Endodermal cell (in vitro differentiated cells): ENCODE measurements around the gene CRYAA. TPM values are rescaled to one million over a fixed set of nuclear protein-coding genes. Genes with fewer than 3 reads are reported as not detected.

Source experiments
- DNase-seq: peaks from one replicate; pipeline ENCODE4 v3.0.0-alpha.2; 2017
- H3K27ac ChIP-seq: 2 replicates; pipeline ENCODE4 v1.5.1; 2013; ENCODE audit warnings: mild to moderate bottlenecking, low read depth, low read length, moderate library complexity
- H3K27me3 ChIP-seq: 2 replicates; pipeline ENCODE4 v1.6.1; 2013; ENCODE audit warnings: mild to moderate bottlenecking, low read length, moderate library complexity; ENCODE audit not compliant: insufficient read depth, control insufficient read depth, poor library complexity, severe bottlenecking
- H3K36me3 ChIP-seq: 2 replicates; pipeline ENCODE4 v1.7.0; 2013; ENCODE audit warnings: mild to moderate bottlenecking, low read length, moderate library complexity; ENCODE audit not compliant: control insufficient read depth, insufficient read depth
- H3K4me1 ChIP-seq: one replicate; pipeline ENCODE4 v1.7.0; 2013; ENCODE audit warnings: low read length; ENCODE audit not compliant: control insufficient read depth, insufficient read depth
- H3K4me3 ChIP-seq: 2 replicates; pipeline ENCODE4 v1.5.1; 2013; ENCODE audit warnings: mild to moderate bottlenecking, low read length, moderate library complexity
- H3K9ac ChIP-seq: 2 replicates; pipeline ENCODE4 v1.6.1; 2013; ENCODE audit warnings: mild to moderate bottlenecking, low read length, moderate library complexity; ENCODE audit not compliant: poor library complexity, severe bottlenecking; ENCODE audit errors: extremely low read depth
- H3K9me3 ChIP-seq: 2 replicates; pipeline ENCODE4 v1.6.1; 2013; ENCODE audit warnings: mild to moderate bottlenecking, low read length, moderate library complexity; ENCODE audit not compliant: control insufficient read depth
- H3K27ac Mint-ChIP-seq: 2 replicates; pipeline ENCODE4 v1.8.0; 2020; ENCODE audit warnings: mixed read lengths
- H3K27me3 Mint-ChIP-seq: 2 replicates; pipeline ENCODE4 v1.8.0; 2021; ENCODE audit warnings: mild to moderate bottlenecking, mixed read lengths; ENCODE audit not compliant: insufficient read depth
- H3K36me3 Mint-ChIP-seq: 2 replicates; pipeline ENCODE4 v1.8.0; 2020; ENCODE audit warnings: low read depth, mixed read lengths
- H3K4me1 Mint-ChIP-seq: 2 replicates; pipeline ENCODE4 v1.8.0; 2020; ENCODE audit warnings: mixed read lengths
- H3K4me3 Mint-ChIP-seq: 2 replicates; pipeline ENCODE4 v1.8.0; 2020; ENCODE audit warnings: mild to moderate bottlenecking, moderate library complexity, mixed read lengths
- H3K9me3 Mint-ChIP-seq: 2 replicates; pipeline ENCODE4 v1.8.0; 2020; ENCODE audit warnings: mild to moderate bottlenecking, mixed read lengths
- CTCF ChIP-seq: fragments of 200-600 bp; sonication (generic); conservative IDR thresholded peaks from 2 replicates; pipeline ENCODE4 v1.5.0; 2021; ENCODE audit warnings: antibody characterized with exemption, mild to moderate bottlenecking
- WGBS, 2 experiments: methylation state at CpG; one replicate each; pipeline versions ENCODE4 v1.1.5 to v1.1.7; 2013; ENCODE audit warnings: missing lambda C conversion rate in 2 of 2, mixed read lengths in 1 of 2; ENCODE audit not compliant: insufficient coverage in 1 of 2, insufficient read length in 1 of 2; 5-methylcytosine and 5-hydroxymethylcytosine counted together
- total RNA-seq, 2 donors: library from RNA; stranded (reverse); fragmentation: NEBNext Ultra II Directional in 1 of 2; extraction: Animal tissue kit (Norgen Biotek cat#: 25700) in 1 of 2; gene quantifications; 2 replicates in 1 of 2; 3 replicates in 1 of 2; pipeline ENCODE4 v1.2.1, GENCODE V29; 2021

CRYAA gene
- total RNA-seq, 2 donors from 2014 or later = not detected

GRCh38 chr21:43211072-43211759 lies 42.4 kb downstream of the CRYAA start:
- no peaks in the 10 kb centered on the region for H3K9me3 ChIP-seq
- no peak overlapping the region for H3K4me3 ChIP-seq
- Mint-ChIP-seq H3K9me3 (no peaks in the 10 kb centered on the region), H3K4me3 (no peak overlapping the region), H3K4me1 (peaks cover 6% of the 10 kb centered on the region), H3K27ac (no peak overlapping the region), H3K36me3 (no peaks in the 10 kb centered on the region), H3K27me3 (no peaks in the 10 kb centered on the region)
- no peaks in the 10 kb centered on the region for H3K27me3 ChIP-seq
- H3K9ac ChIP-seq = no peak overlapping the region
- peak; percentile 76 for DNase-seq
- peak; percentile 74 for TF ChIP-seq CTCF
- H3K27ac ChIP-seq = no peak overlapping the region
- 84 to 86% methylated on average over 6 to 21 of the region's 21 CpGs for WGBS, 2 experiments
- no peaks in the 10 kb centered on the region for H3K4me1 ChIP-seq
- no peaks in the 10 kb centered on the region for H3K36me3 ChIP-seq

GRCh38 chr21:43211760-43212115 lies 42.9 kb downstream of the CRYAA start:
- Histone ChIP-seq H3K27me3 (no peaks in the 10 kb centered on the region), H3K9me3 (no peaks in the 10 kb centered on the region), H3K36me3 (no peaks in the 10 kb centered on the region), H3K4me3 (no peak overlapping the region), H3K9ac (no peak overlapping the region), H3K27ac (no peak overlapping the region), H3K4me1 (no peaks in the 10 kb centered on the region)
- Mint-ChIP-seq H3K36me3 (no peaks in the 10 kb centered on the region), H3K9me3 (no peaks in the 10 kb centered on the region), H3K4me3 (no peak overlapping the region), H3K27me3 (no peaks in the 10 kb centered on the region), H3K4me1 (peaks cover 6% of the 10 kb centered on the region), H3K27ac (no peak overlapping the region)
- 82 to 84% methylated on average over 3 to 7 of the region's 7 CpGs for WGBS, 2 experiments
- no peak for TF ChIP-seq CTCF
- DNase-seq = peak; percentile 37

Other genes starting within 250 kb of the CRYAA start
- gene ERVH48-1, start 243.4 kb upstream of the CRYAA start, total RNA-seq = 100 to 1,000 TPM in 1 of 2 donors, 10 to 100 TPM in 1; 34.0 to 186 TPM
- gene PKNOX1, start 194.4 kb upstream of the CRYAA start, total RNA-seq = 10 to 100 TPM; 25.9 to 29.9 TPM
- 100 to 1,000 TPM; 272 to 303 TPM for gene CBS, start 93.2 kb upstream of the CRYAA start, total RNA-seq
- gene U2AF1, start 61.4 kb upstream of the CRYAA start, total RNA-seq = 100 to 1,000 TPM in 1 of 2 donors, 10 to 100 TPM in 1; 61.8 to 135 TPM